Measurements from ENCODE around the gene TSPAN5. TPM values are rescaled to one million over a fixed set of nuclear protein-coding genes. Genes with fewer than 3 reads are reported as not detected.

The TSPAN5 gene
- total RNA-seq, 2 donors from 2014 or later = 7.4 to 11.8 TPM

- Mint-ChIP-seq H3K27me3 (ENCODE audit: insufficient read depth) (no peaks in the 10 kb centered on the region), H3K36me3 (ENCODE audit: low read depth) (no peaks in the 10 kb centered on the region), H3K4me1 (peaks cover 16% of the 10 kb centered on the region), H3K27ac (no peak overlapping the region), H3K9me3 (no peaks in the 10 kb centered on the region), H3K4me3 (no peak overlapping the region)
- no peak overlapping the region for H3K27ac ChIP-seq (ENCODE audit: low read depth, low read length)
- H3K27me3 ChIP-seq (ENCODE audit: control insufficient read depth, insufficient read depth, low read length, poor library complexity, severe bottlenecking) = no peaks in the 10 kb centered on the region
- H3K36me3 ChIP-seq (ENCODE audit: control insufficient read depth, insufficient read depth, low read length) = no peaks in the 10 kb centered on the region
- H3K4me1 ChIP-seq (ENCODE audit: control insufficient read depth, insufficient read depth, low read length) = peaks cover 4% of the 10 kb centered on the region
- no peak overlapping the region for H3K9ac ChIP-seq (ENCODE audit: extremely low read depth, low read length, poor library complexity, severe bottlenecking)
- DNase-seq = no peak
- TF ChIP-seq CTCF (conservative IDR thresholded peaks at IDR 0.05) = no peak
- no peak overlapping the region for H3K4me3 ChIP-seq (ENCODE audit: low read length)
- H3K9me3 ChIP-seq (ENCODE audit: control insufficient read depth, low read length) = no peaks in the 10 kb centered on the region
- WGBS, 2 experiments (ENCODE audit: insufficient coverage in 1 of 2, insufficient read length in 1 of 2) = 95 to 100% methylated on average over 1 to 3 of the region's 3 CpGs
Measured at GRCh38 chr4:98528882-98529281, 129.5 kb downstream of the TSPAN5 start.

DNA sequence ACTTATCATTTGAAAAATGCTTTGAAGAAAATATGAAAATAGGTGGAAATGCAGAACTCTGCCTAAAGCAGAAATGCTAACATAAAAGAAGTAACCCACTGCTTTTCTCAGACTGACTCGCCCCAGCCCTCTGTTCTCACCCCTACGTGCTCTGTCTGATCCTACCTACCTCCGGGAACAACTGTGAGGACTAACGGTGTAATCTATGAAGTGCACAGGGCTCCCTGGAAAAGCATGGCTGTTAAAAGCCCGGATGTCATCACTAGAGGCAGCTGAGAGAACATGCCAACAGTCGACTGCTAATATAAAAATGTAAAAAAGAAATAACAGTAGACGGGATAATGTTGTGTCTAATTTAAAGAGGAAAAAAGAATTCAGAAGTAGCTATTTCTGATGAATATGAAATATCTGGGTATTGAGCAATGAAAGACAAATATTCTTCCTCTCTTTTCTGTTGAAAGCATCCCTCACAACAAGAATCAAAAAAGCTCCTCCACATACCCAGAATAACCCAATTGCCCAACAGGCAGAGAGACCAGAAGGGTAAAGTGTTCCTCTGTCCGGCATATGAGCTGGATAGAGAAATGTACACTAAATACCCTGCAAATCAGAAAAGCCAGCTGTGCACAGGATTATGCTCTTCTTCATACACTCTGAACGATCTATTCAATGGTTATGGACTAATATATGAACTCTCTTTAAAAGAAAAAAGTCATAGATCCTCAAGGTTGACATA, 130.7 kb downstream of the TSPAN5 start:
- Histone ChIP-seq H3K9ac (ENCODE audit: extremely low read depth, low read length, poor library complexity, severe bottlenecking) (no peak overlapping the region), H3K9me3 (ENCODE audit: control insufficient read depth, low read length) (no peaks in the 10 kb centered on the region), H3K4me1 (ENCODE audit: control insufficient read depth, insufficient read depth, low read length) (peaks cover 4% of the 10 kb centered on the region), H3K27ac (ENCODE audit: low read depth, low read length) (no peak overlapping the region), H3K27me3 (ENCODE audit: control insufficient read depth, insufficient read depth, low read length, poor library complexity, severe bottlenecking) (no peaks in the 10 kb centered on the region), H3K36me3 (ENCODE audit: control insufficient read depth, insufficient read depth, low read length) (no peaks in the 10 kb centered on the region), H3K4me3 (ENCODE audit: low read length) (no peak overlapping the region)
- Mint-ChIP-seq H3K4me3 (no peak overlapping the region), H3K4me1 (peaks cover 16% of the 10 kb centered on the region), H3K27me3 (ENCODE audit: insufficient read depth) (no peaks in the 10 kb centered on the region), H3K9me3 (no peaks in the 10 kb centered on the region), H3K27ac (no peak overlapping the region), H3K36me3 (ENCODE audit: low read depth) (no peaks in the 10 kb centered on the region)
- WGBS, 2 experiments (ENCODE audit: insufficient coverage in 1 of 2, insufficient read length in 1 of 2) = 85 to 92% methylated on average over 4 to 9 of the region's 9 CpGs
- no peak for DNase-seq
- TF ChIP-seq CTCF (conservative IDR thresholded peaks at IDR 0.05) = no peak

- H3K36me3 Mint-ChIP-seq (ENCODE audit: low read depth) = no peaks in the 10 kb centered on the region
- H3K36me3 ChIP-seq (ENCODE audit: control insufficient read depth, insufficient read depth, low read length) = no peaks in the 10 kb centered on the region
- H3K4me1 ChIP-seq (ENCODE audit: control insufficient read depth, insufficient read depth, low read length) = peaks cover 4% of the 10 kb centered on the region
- no peak overlapping the region for H3K27ac Mint-ChIP-seq
- no peak for TF ChIP-seq CTCF (conservative IDR thresholded peaks at IDR 0.05)
- H3K27me3 ChIP-seq (ENCODE audit: control insufficient read depth, insufficient read depth, low read length, poor library complexity, severe bottlenecking) = no peaks in the 10 kb centered on the region
- DNase-seq = no peak
- H3K4me3 ChIP-seq (ENCODE audit: low read length) = no peak overlapping the region
- H3K27ac ChIP-seq (ENCODE audit: low read depth, low read length) = no peak overlapping the region
- no peaks in the 10 kb centered on the region for H3K9me3 ChIP-seq (ENCODE audit: control insufficient read depth, low read length)
- peaks cover 16% of the 10 kb centered on the region for H3K4me1 Mint-ChIP-seq
- no peak overlapping the region for H3K4me3 Mint-ChIP-seq
- no peaks in the 10 kb centered on the region for H3K9me3 Mint-ChIP-seq
- 80 to 87% methylated on average over 3 to 4 of the region's 4 CpGs for WGBS, 2 experiments (ENCODE audit: insufficient coverage in 1 of 2, insufficient read length in 1 of 2)
- H3K9ac ChIP-seq (ENCODE audit: extremely low read depth, low read length, poor library complexity, severe bottlenecking) = no peak overlapping the region
- H3K27me3 Mint-ChIP-seq (ENCODE audit: insufficient read depth) = no peaks in the 10 kb centered on the region
Measured at GRCh38 chr4:98524230-98524629, 134.2 kb downstream of the TSPAN5 start.

Data from endodermal cell (in vitro differentiated cells).